UCSD-AML1 (cell line): ENCODE results near the gene ZSCAN12.

Experiments
- DNase-seq: peaks from one replicate; lab custom pipeline; 2025; ENCODE audit not compliant: unreplicated experiment; lab: John Stamatoyannopoulos, UW

Gene ZSCAN12

DNA sequence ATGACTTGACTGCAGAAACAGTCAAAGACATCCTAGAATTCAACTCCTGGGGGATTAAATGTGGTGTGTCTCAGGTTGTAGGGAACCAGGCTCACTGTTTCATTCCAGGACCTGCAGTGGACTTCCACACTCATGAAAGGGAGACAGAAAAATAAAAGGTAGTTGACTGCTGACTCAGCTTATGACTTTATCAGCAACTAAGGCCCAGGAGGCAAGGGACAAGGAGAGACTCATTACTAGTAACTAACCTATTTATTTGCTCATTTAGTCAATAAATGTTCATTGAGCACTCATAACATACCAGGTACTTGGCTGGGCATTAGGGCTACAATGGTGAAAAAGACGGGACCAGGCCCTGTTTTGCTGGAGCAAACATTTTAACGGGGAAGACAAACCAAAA lies 66.5 kb downstream of the ZSCAN12 start:
- no peak for DNase-seq

DNA sequence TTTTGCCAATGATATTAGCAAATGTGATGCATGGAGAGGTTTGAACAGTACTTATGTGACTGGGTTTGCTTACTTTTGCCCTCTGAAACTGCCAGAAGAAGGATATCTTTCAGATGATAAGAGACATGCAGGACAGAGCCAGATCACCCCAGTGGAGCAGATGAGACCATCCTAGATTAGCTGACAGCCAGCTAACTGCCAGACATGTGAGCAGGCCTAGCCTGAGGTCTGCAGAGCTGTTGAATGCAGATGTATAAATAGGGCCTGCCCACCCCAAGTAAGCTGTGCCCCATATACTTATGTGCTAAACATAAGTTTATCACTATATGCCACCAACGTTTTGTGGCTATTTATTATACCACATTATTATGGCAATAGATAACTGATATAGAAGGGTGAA lies 69.5 kb downstream of the ZSCAN12 start:
- DNase-seq, result no peak
